Measurements from ENCODE around the gene SLC24A4.

DNA sequence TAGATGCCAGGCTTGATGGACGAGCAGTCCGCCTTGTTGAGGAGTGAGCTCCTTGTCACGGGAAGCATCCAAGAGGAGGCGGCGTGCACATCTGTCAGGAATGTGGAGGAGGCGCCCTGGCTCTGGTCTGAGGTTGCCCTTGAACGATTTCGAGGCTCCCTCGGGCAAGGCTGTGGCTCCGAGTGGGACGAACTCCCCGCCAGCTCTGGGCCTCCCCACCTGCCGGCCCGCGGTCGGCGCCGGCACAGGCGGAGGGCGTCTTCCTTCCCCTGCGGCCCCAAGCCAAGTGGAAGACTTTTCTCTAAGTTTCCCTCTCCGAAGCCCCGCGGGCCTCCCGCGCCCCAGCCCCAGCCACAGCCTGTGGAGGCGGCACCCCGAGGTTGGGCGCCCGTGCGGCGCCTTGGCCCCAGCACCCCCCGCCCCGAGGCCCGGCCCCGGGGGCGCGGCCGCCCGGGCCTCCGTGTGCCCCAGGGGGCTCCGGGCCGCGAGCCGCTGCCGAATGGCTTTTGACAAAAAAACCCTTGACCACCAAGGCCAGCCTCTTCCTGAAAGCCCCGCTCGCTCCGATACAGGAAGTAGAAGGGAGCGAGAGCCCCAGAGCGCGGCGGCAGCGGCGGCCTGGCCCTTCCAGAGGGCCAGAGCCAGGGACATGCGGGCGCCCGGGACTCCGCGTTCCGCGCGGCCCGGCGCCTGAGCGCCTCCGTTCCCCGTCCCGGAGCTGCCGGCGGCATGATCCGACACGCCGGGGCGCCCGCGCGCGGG lies 190.4 kb downstream of the SLC24A4 start, which contains the start of gene RIN3:
- TF ChIP-seq CTCF (IDR thresholded peaks at IDR 0.05), result no peak
- TF ChIP-seq POLR2A (IDR thresholded peaks at IDR 0.05), result no peak
